Lower leg skin (tissue), 3 donors: ENCODE measurements around the gene NCOA1.

Source experiments
- POLR2A ChIP-seq, 2 donors: fragments of 450-650 bp; IDR thresholded peaks; one replicate each; pipeline ENCODE4 v1.6.1; 2016 to 2017; ENCODE audit warnings: antibody characterized with exemption in 2 of 2, mild to moderate bottlenecking in 1 of 2, moderate library complexity in 1 of 2
- TF ChIP-seq, protein P1 (sequence below), 3 donors: fragments of 450-650 bp; IDR thresholded peaks; one replicate each; pipeline ENCODE4 v1.5.1; 2016; ENCODE audit warnings: antibody characterized with exemption in 3 of 3, mild to moderate bottlenecking in 3 of 3, moderate library complexity in 2 of 3

DNA sequence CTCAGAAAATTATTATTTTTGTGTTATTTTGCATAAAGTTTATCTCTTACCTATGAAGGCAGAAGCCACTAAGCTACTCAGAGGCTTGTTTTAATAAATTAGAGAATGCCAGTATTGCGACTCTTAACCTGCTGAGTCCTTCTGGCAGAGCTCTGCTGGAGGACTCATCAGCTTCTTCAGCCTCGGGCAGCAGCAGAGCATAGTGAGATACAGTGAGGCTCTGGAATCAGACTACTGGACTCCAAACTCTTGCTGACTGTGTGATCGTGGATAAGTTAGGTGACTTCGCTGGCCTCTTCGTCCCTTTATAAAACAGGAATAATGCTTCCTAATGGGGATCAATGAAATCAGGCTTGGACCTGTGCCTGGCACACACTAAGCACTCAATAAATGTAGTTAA lies 300.4 kb downstream of the NCOA1 start:
- TF ChIP-seq, protein P1, sequence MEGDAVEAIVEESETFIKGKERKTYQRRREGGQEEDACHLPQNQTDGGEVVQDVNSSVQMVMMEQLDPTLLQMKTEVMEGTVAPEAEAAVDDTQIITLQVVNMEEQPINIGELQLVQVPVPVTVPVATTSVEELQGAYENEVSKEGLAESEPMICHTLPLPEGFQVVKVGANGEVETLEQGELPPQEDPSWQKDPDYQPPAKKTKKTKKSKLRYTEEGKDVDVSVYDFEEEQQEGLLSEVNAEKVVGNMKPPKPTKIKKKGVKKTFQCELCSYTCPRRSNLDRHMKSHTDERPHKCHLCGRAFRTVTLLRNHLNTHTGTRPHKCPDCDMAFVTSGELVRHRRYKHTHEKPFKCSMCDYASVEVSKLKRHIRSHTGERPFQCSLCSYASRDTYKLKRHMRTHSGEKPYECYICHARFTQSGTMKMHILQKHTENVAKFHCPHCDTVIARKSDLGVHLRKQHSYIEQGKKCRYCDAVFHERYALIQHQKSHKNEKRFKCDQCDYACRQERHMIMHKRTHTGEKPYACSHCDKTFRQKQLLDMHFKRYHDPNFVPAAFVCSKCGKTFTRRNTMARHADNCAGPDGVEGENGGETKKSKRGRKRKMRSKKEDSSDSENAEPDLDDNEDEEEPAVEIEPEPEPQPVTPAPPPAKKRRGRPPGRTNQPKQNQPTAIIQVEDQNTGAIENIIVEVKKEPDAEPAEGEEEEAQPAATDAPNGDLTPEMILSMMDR (IDR thresholded peaks at IDR 0.05), result no peak
- TF ChIP-seq POLR2A (IDR thresholded peaks at IDR 0.05), result no peak
